ENCODE data around the gene ALDH1L1.

Gene ALDH1L1

GRCh38 chr3:126104028-126104635, 76.3 kb downstream of the ALDH1L1 start:
- Histone ChIP-seq H3K36me3 (no peaks in the 10 kb centered on the region), H3K27me3 (no peaks in the 10 kb centered on the region), H3K4me1 (ENCODE audit: control insufficient read depth in 1 of 2, insufficient read depth in 1 of 2, low read depth in 1 of 2, low read length in 1 of 2) (no peaks in the 10 kb centered on the region), H3K9me3 (no peaks in the 10 kb centered on the region), H3K27ac (no peak overlapping the region), H3K4me3 (ENCODE audit: low read depth in 1 of 2, low read length in 1 of 2) (no peak overlapping the region)
- TF ChIP-seq CTCF (IDR thresholded peaks at IDR 0.05), result no peak

GRCh38 chr3:126103121-126104027, 77.0 kb downstream of the ALDH1L1 start:
- Histone ChIP-seq H3K27me3 (no peaks in the 10 kb centered on the region), H3K4me1 (ENCODE audit: control insufficient read depth in 1 of 2, insufficient read depth in 1 of 2, low read depth in 1 of 2, low read length in 1 of 2) (no peaks in the 10 kb centered on the region), H3K27ac (no peak overlapping the region), H3K36me3 (no peaks in the 10 kb centered on the region), H3K9me3 (no peaks in the 10 kb centered on the region), H3K4me3 (ENCODE audit: low read depth in 1 of 2, low read length in 1 of 2) (no peak overlapping the region)
- TF ChIP-seq CTCF (IDR thresholded peaks at IDR 0.05), result no peak

- no peak for TF ChIP-seq CTCF (IDR thresholded peaks at IDR 0.05)
- no peaks in the 10 kb centered on the region for H3K4me1 ChIP-seq (ENCODE audit: control insufficient read depth in 1 of 2, insufficient read depth in 1 of 2, low read depth in 1 of 2, low read length in 1 of 2)
- H3K4me3 ChIP-seq (ENCODE audit: low read depth in 1 of 2, low read length in 1 of 2), result no peak overlapping the region
- no peaks in the 10 kb centered on the region for H3K27me3 ChIP-seq
- H3K9me3 ChIP-seq, result no peaks in the 10 kb centered on the region
- no peak overlapping the region for H3K27ac ChIP-seq
- H3K36me3 ChIP-seq, result no peaks in the 10 kb centered on the region
Observed at GRCh38 chr3:126102530-126102951, 77.8 kb downstream of the ALDH1L1 start.

- TF ChIP-seq CTCF (IDR thresholded peaks at IDR 0.05), result no peak
- H3K9me3 ChIP-seq, result no peaks in the 10 kb centered on the region
- no peak overlapping the region for H3K27ac ChIP-seq
- no peaks in the 10 kb centered on the region for H3K36me3 ChIP-seq
- no peaks in the 10 kb centered on the region for H3K27me3 ChIP-seq
- H3K4me3 ChIP-seq (ENCODE audit: low read depth in 1 of 2, low read length in 1 of 2), result no peak overlapping the region
- no peaks in the 10 kb centered on the region for H3K4me1 ChIP-seq (ENCODE audit: control insufficient read depth in 1 of 2, insufficient read depth in 1 of 2, low read depth in 1 of 2, low read length in 1 of 2)
Observed at GRCh38 chr3:126102011-126102410, 78.4 kb downstream of the ALDH1L1 start.

- Histone ChIP-seq H3K27ac (no peak overlapping the region), H3K36me3 (no peaks in the 10 kb centered on the region)
Observed at GRCh38 chr3:126101521-126101982, 78.8 kb downstream of the ALDH1L1 start.

More at GRCh38 chr3:126101521-126101982, 78.8 kb downstream of the ALDH1L1 start:
- Histone ChIP-seq H3K27me3 (no peaks in the 10 kb centered on the region), H3K4me3 (ENCODE audit: low read depth in 1 of 2, low read length in 1 of 2) (no peak overlapping the region), H3K9me3 (no peaks in the 10 kb centered on the region), H3K4me1 (ENCODE audit: control insufficient read depth in 1 of 2, insufficient read depth in 1 of 2, low read depth in 1 of 2, low read length in 1 of 2) (no peaks in the 10 kb centered on the region)
- TF ChIP-seq CTCF (IDR thresholded peaks at IDR 0.05), result no peak

Data from neutrophil (primary cell).